Measurements from ENCODE around the gene CEP72. TPM values are rescaled to one million over a fixed set of nuclear protein-coding genes. Genes with fewer than 3 reads are reported as not detected.

Gene CEP72
- total RNA-seq, 1 experiment from 2014 or later: 17.3 TPM

GRCh38 chr5:675111-675870, 63.2 kb downstream of the CEP72 start:
- Histone ChIP-seq H3K9ac (ENCODE audit: low read length) (no peak overlapping the region), H3K9me2 (replicated peaks; ENCODE audit: low read length) (no peaks in the 10 kb centered on the region), H2AFZ (ENCODE audit: low read length) (no peak overlapping the region), H3K4me1 (ENCODE audit: insufficient read depth, low read length) (peaks cover 29% of the 10 kb centered on the region), H4K20me1 (ENCODE audit: low read length) (no peaks in the 10 kb centered on the region), H3F3A (ENCODE audit: low read length, unreplicated experiment) (no peaks in the 10 kb centered on the region), H3K27me3 (ENCODE audit: low read length) (no peaks in the 10 kb centered on the region), H3K9me3 (ENCODE audit: low read length) (no peaks in the 10 kb centered on the region), H3K4me3 (ENCODE audit: low read length) (no peak overlapping the region), H3K79me2 (ENCODE audit: low read length) (no peaks in the 10 kb centered on the region), H3K36me3 (ENCODE audit: low read depth, low read length) (no peaks in the 10 kb centered on the region), H3K27ac (ENCODE audit: low read length) (no peak overlapping the region), H3K4me2 (ENCODE audit: low read length) (no peak overlapping the region)
- ChIA-PET POLR2A (ENCODE audit: unreplicated experiment) (no interaction called here), CTCF (no interaction called here)
- ATAC-seq (no peak), DNase-seq (no peak)
- BruUV-seq (replicated peaks): no TSS peak
- TF ChIP-seq EZH2phosphoT487 (IDR thresholded peaks at IDR 0.05; ENCODE audit: borderline replicate concordance, low read length): no peak
- no peak for TF ChIP-seq CTCF (conservative IDR thresholded peaks at IDR 0.05; ENCODE audit: low read depth, low read length)
- no peak for TF ChIP-seq EZH2 (IDR thresholded peaks at IDR 0.05; ENCODE audit: low read length, unreplicated experiment)
- intact Hi-C loops (cut with micrococcal nuclease): no loop called here

GRCh38 chr5:675871-676698, 63.9 kb downstream of the CEP72 start:
- H3K36me3 ChIP-seq (ENCODE audit: low read depth, low read length): no peaks in the 10 kb centered on the region
- DNase-seq (no peak), ATAC-seq (no peak)
- intact Hi-C loops (cut with micrococcal nuclease): no loop called here
- H3K4me2 ChIP-seq (ENCODE audit: low read length): no peak overlapping the region
- no peaks in the 10 kb centered on the region for H3K9me3 ChIP-seq (ENCODE audit: low read length)
- ChIA-PET CTCF (no interaction called here), POLR2A (ENCODE audit: unreplicated experiment) (no interaction called here)
- no peak for TF ChIP-seq EZH2 (IDR thresholded peaks at IDR 0.05; ENCODE audit: low read length, unreplicated experiment)
- TF ChIP-seq EZH2phosphoT487 (IDR thresholded peaks at IDR 0.05; ENCODE audit: borderline replicate concordance, low read length): no peak
- no peak for TF ChIP-seq CTCF (conservative IDR thresholded peaks at IDR 0.05; ENCODE audit: low read depth, low read length)
- H3K9me2 ChIP-seq (replicated peaks; ENCODE audit: low read length): no peaks in the 10 kb centered on the region
- no TSS peak for BruUV-seq (replicated peaks)
- no peaks in the 10 kb centered on the region for H4K20me1 ChIP-seq (ENCODE audit: low read length)
- no peaks in the 10 kb centered on the region for H3K79me2 ChIP-seq (ENCODE audit: low read length)
- no peaks in the 10 kb centered on the region for H3F3A ChIP-seq (ENCODE audit: low read length, unreplicated experiment)
- no peaks in the 10 kb centered on the region for H3K27me3 ChIP-seq (ENCODE audit: low read length)
- peaks cover 29% of the 10 kb centered on the region for H3K4me1 ChIP-seq (ENCODE audit: insufficient read depth, low read length)
- no peak overlapping the region for H3K4me3 ChIP-seq (ENCODE audit: low read length)
- H2AFZ ChIP-seq (ENCODE audit: low read length): no peak overlapping the region
- no peak overlapping the region for H3K27ac ChIP-seq (ENCODE audit: low read length)
- no peak overlapping the region for H3K9ac ChIP-seq (ENCODE audit: low read length)

- Histone ChIP-seq H3K9me3 (ENCODE audit: low read length) (no peaks in the 10 kb centered on the region), H3K36me3 (ENCODE audit: low read depth, low read length) (no peaks in the 10 kb centered on the region), H3K9ac (ENCODE audit: low read length) (no peak overlapping the region), H3K9me2 (replicated peaks; ENCODE audit: low read length) (no peaks in the 10 kb centered on the region), H3K27me3 (ENCODE audit: low read length) (no peaks in the 10 kb centered on the region), H3K79me2 (ENCODE audit: low read length) (no peaks in the 10 kb centered on the region), H2AFZ (ENCODE audit: low read length) (no peak overlapping the region), H3K4me3 (ENCODE audit: low read length) (no peak overlapping the region), H3K27ac (ENCODE audit: low read length) (no peak overlapping the region), H3K4me2 (ENCODE audit: low read length) (no peak overlapping the region), H3F3A (ENCODE audit: low read length, unreplicated experiment) (no peaks in the 10 kb centered on the region), H4K20me1 (ENCODE audit: low read length) (no peaks in the 10 kb centered on the region), H3K4me1 (ENCODE audit: insufficient read depth, low read length) (peaks cover 23% of the 10 kb centered on the region)
- TF ChIP-seq CTCF (conservative IDR thresholded peaks at IDR 0.05; ENCODE audit: low read depth, low read length) (no peak), EZH2phosphoT487 (IDR thresholded peaks at IDR 0.05; ENCODE audit: borderline replicate concordance, low read length) (no peak), EZH2 (IDR thresholded peaks at IDR 0.05; ENCODE audit: low read length, unreplicated experiment) (no peak)
- ChIA-PET POLR2A (ENCODE audit: unreplicated experiment) (no interaction called here), CTCF (no interaction called here)
- ATAC-seq (no peak), DNase-seq (no peak)
- intact Hi-C loops (cut with micrococcal nuclease): no loop called here
- no TSS peak for BruUV-seq (replicated peaks)
Measured at GRCh38 chr5:676699-677076, 64.5 kb downstream of the CEP72 start.
